Smooth muscle cell (in vitro differentiated cells): ENCODE measurements around the gene TCF4. TPM values are rescaled to one million over a fixed set of nuclear protein-coding genes. Genes with fewer than 3 reads are reported as not detected.

ENCODE experiments used
- DNase-seq: peaks from one replicate; lab custom pipeline; 2025; ENCODE audit not compliant: unreplicated experiment; lab: John Stamatoyannopoulos, UW
- H2AFZ ChIP-seq: fragments of 200-600 bp; sonication (generic); 2 replicates; pipeline ENCODE4 v1.6.0; 2016; ENCODE audit warnings: antibody characterized with exemption, low read depth, mild to moderate bottlenecking
- H3F3A ChIP-seq: fragments of 200-600 bp; sonication (generic); 2 replicates; pipeline ENCODE4 v1.6.0; 2017; ENCODE audit warnings: antibody characterized with exemption, low read depth
- H3K27ac ChIP-seq: fragments of 200-600 bp; sonication (generic); 2 replicates; pipeline ENCODE4 v1.5.1; 2016; ENCODE audit warnings: low read depth, mild to moderate bottlenecking
- H3K27me3 ChIP-seq: fragments of 200-600 bp; sonication (generic); 2 replicates; pipeline ENCODE4 v1.6.1; 2016; ENCODE audit warnings: low read depth, mild to moderate bottlenecking
- H3K36me3 ChIP-seq: fragments of 200-600 bp; sonication (generic); 2 replicates; pipeline ENCODE4 v1.5.1; 2016; ENCODE audit warnings: low read depth
- H3K4me1 ChIP-seq: fragments of 200-600 bp; sonication (generic); 2 replicates; pipeline ENCODE4 v1.5.1; 2016; ENCODE audit warnings: low read depth
- H3K4me2 ChIP-seq: fragments of 200-600 bp; sonication (generic); 2 replicates; pipeline ENCODE4 v1.6.0; 2016; ENCODE audit warnings: mild to moderate bottlenecking
- H3K4me3 ChIP-seq: fragments of 200-600 bp; sonication (generic); 2 replicates; pipeline ENCODE4 v1.5.1; 2016; ENCODE audit warnings: mild to moderate bottlenecking
- H3K79me2 ChIP-seq: fragments of 200-600 bp; sonication (generic); 2 replicates; pipeline ENCODE4 v1.6.0; 2016; ENCODE audit warnings: low read depth, mild to moderate bottlenecking
- H3K9ac ChIP-seq: fragments of 200-600 bp; sonication (generic); 2 replicates; pipeline ENCODE4 v1.6.0; 2016; ENCODE audit warnings: low read depth
- H3K9me3 ChIP-seq: fragments of 200-600 bp; sonication (generic); replicated peaks from 2 replicates; pipeline ENCODE4 v1.5.1; 2016; ENCODE audit warnings: low read depth
- H4K20me1 ChIP-seq: fragments of 200-600 bp; sonication (generic); 2 replicates; pipeline ENCODE4 v1.6.0; 2016; ENCODE audit warnings: low read depth
- CTCF ChIP-seq: fragments of 200-600 bp; sonication (generic); IDR thresholded peaks from 2 replicates; pipeline ENCODE4 v1.5.1; 2017; ENCODE audit warnings: borderline replicate concordance, mild to moderate bottlenecking, antibody characterized with exemption; ENCODE audit not compliant: insufficient read depth, poor library complexity, severe bottlenecking
- WGBS: methylation state at CpG from one replicate; pipeline ENCODE4 v1.1.7; 2016; ENCODE audit warnings: low lambda C conversion rate; 5-methylcytosine and 5-hydroxymethylcytosine counted together
- polyA plus RNA-seq: library from polyadenylated mRNA; unstranded; fragments of >200 nt; fragmentation: Nextera tagmentation; extraction: Ambion mirVana; gene quantifications from 2 replicates; pipeline ENCODE4 v1.2.1, GENCODE V29; 2016
- total RNA-seq: library from RNA; depleted of rRNA; stranded (reverse); fragments of >200 nt; gene quantifications from 2 replicates; pipeline ENCODE4 v1.2.3, GENCODE V29; 2014

The TCF4 gene
- total and polyA plus RNA-seq, 2 experiments from 2014 or later: 105 to 120 TPM

GRCh38 chr18:55334875-55335274 lies 253.1 kb downstream of the TCF4 start:
- H3K9me3 ChIP-seq: no peaks in the 10 kb centered on the region
- no peak overlapping the region for H3K4me3 ChIP-seq
- TF ChIP-seq CTCF: no peak
- no peak for DNase-seq
- H3K9ac ChIP-seq: no peak overlapping the region
- H4K20me1 ChIP-seq: peaks cover 40% of the 10 kb centered on the region
- no peaks in the 10 kb centered on the region for H3K27me3 ChIP-seq
- no peak overlapping the region for H3K27ac ChIP-seq
- no peaks in the 10 kb centered on the region for H3K36me3 ChIP-seq
- 91% methylated on average over 4 of the region's 4 CpGs for WGBS
- no peak overlapping the region for H2AFZ ChIP-seq
- no peaks in the 10 kb centered on the region for H3K4me1 ChIP-seq
- no peak overlapping the region for H3K4me2 ChIP-seq
- H3K79me2 ChIP-seq: peaks cover 39% of the 10 kb centered on the region
- H3F3A ChIP-seq: no peaks in the 10 kb centered on the region

- WGBS: 93% methylated on average over 2 of the region's 2 CpGs
- Histone ChIP-seq H3K9me3 (no peaks in the 10 kb centered on the region), H3K27me3 (no peaks in the 10 kb centered on the region), H4K20me1 (peaks cover 46% of the 10 kb centered on the region), H2AFZ (no peak overlapping the region), H3K4me3 (no peak overlapping the region), H3K4me1 (no peaks in the 10 kb centered on the region), H3K4me2 (no peak overlapping the region), H3K36me3 (no peaks in the 10 kb centered on the region), H3K79me2 (peaks cover 53% of the 10 kb centered on the region), H3F3A (no peaks in the 10 kb centered on the region), H3K27ac (no peak overlapping the region), H3K9ac (no peak overlapping the region)
- TF ChIP-seq CTCF: no peak
- no peak for DNase-seq
These were observed 256.7 kb downstream of the TCF4 start for GRCh38 chr18:55331301-55331700.

- no peak overlapping the region for H2AFZ ChIP-seq
- H3K27me3 ChIP-seq: no peaks in the 10 kb centered on the region
- TF ChIP-seq CTCF: no peak
- H3F3A ChIP-seq: peaks cover 7% of the 10 kb centered on the region
- H3K9ac ChIP-seq: no peak overlapping the region
- WGBS: 85% methylated on average over 4 of the region's 4 CpGs
- no peaks in the 10 kb centered on the region for H3K9me3 ChIP-seq
- peaks cover 51% of the 10 kb centered on the region for H4K20me1 ChIP-seq
- DNase-seq: no peak
- peaks cover 2% of the 10 kb centered on the region for H3K4me1 ChIP-seq
- H3K27ac ChIP-seq: no peak overlapping the region
- H3K4me3 ChIP-seq: no peak overlapping the region
- no peak overlapping the region for H3K4me2 ChIP-seq
- no peaks in the 10 kb centered on the region for H3K36me3 ChIP-seq
- peaks cover 50% of the 10 kb centered on the region for H3K79me2 ChIP-seq
These were observed 259.7 kb downstream of the TCF4 start for GRCh38 chr18:55328301-55328700.

- Histone ChIP-seq H3K4me2 (no peak overlapping the region), H3K36me3 (no peaks in the 10 kb centered on the region), H2AFZ (no peak overlapping the region), H3F3A (peaks cover 10% of the 10 kb centered on the region), H3K9ac (no peak overlapping the region), H3K4me1 (peaks cover 11% of the 10 kb centered on the region), H3K27me3 (no peaks in the 10 kb centered on the region), H3K9me3 (no peaks in the 10 kb centered on the region), H3K27ac (no peak overlapping the region), H4K20me1 (peaks cover 52% of the 10 kb centered on the region), H3K79me2 (peaks cover 50% of the 10 kb centered on the region), H3K4me3 (no peak overlapping the region)
- TF ChIP-seq CTCF: no peak
- DNase-seq: no peak
- WGBS: 100% methylated on average over 1 of the region's 1 CpG
These were observed 260.5 kb downstream of the TCF4 start for GRCh38 chr18:55327454-55327853.
